ENCODE measurements around the gene AVEN. TPM values are rescaled to one million over a fixed set of nuclear protein-coding genes. Genes with fewer than 3 reads are reported as not detected.

The AVEN gene
- total RNA-seq, 3 donors from 2014 or later (not counting 1 experiment from before 2014, with no cell fraction given): 9.8 to 11.8 (median 9.9) TPM

DNA sequence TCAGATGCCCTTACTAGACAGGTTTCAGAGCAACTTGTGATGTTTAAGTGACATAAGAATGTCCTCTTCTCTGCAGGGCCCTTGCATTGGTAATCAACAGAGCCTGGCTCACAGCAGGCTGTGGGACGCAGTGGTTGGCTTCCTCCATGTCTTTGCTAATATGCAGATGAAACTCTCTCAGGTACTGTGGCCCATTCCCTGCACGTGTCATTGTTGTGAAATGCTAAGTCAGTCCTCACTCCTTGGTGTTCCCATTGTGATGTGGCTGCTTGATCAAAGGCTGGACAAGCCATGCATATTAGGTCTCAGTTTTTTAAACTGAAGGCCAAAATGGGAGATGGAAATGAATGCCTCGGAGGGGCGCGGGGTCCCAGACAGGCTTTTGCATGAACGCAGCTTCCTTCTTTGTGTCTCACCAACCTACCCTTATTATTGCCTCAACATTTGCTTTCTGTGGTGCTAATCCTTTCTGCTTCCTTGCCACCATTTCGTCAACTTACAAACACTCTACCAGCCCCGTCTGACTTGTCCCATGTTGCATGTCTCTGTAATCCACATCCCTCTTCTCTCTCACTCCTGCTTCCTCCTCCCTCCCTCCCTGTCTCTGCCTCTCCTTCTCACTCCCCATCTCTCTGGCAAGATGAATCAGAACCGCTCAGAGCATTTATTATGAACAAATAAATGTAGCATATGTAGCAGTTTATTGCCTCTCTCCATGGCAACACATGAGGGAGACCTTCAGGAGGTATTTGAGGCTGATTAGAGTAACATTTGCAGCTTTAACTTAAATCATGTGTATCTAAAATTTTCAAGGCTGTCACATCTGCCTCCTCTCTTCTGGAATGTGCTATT lies 203.9 kb downstream of the AVEN start:
- H3K27me3 Mint-ChIP-seq (ENCODE audit: low read depth in 2 of 2): peaks cover 4 to 13% of the 10 kb centered on the region in 2 donors
- WGBS (ENCODE audit: insufficient coverage): 61% methylated on average over 8 of the region's 9 CpGs
- intact Hi-C loops (cut with micrococcal nuclease): no loop called here
- Histone ChIP-seq H3K36me3 (ENCODE audit: control insufficient read depth, insufficient read depth, low read length) (no peaks in the 10 kb centered on the region), H3K27me3 (ENCODE audit: control insufficient read depth, insufficient read depth, low read length) (no peaks in the 10 kb centered on the region), H3K4me3 (ENCODE audit: low read length) (no peak overlapping the region), H3K27ac (ENCODE audit: low read length) (no peak overlapping the region), H3K9me3 (ENCODE audit: control insufficient read depth, insufficient read depth, low read length) (no peaks in the 10 kb centered on the region), H3K4me1 (ENCODE audit: control insufficient read depth, insufficient read depth, low read length) (no peaks in the 10 kb centered on the region)
- H3K9me3 Mint-ChIP-seq: no peaks in the 10 kb centered on the region
- no peak for ATAC-seq
- DNase-seq: no peak
- TF ChIP-seq, protein P1, sequence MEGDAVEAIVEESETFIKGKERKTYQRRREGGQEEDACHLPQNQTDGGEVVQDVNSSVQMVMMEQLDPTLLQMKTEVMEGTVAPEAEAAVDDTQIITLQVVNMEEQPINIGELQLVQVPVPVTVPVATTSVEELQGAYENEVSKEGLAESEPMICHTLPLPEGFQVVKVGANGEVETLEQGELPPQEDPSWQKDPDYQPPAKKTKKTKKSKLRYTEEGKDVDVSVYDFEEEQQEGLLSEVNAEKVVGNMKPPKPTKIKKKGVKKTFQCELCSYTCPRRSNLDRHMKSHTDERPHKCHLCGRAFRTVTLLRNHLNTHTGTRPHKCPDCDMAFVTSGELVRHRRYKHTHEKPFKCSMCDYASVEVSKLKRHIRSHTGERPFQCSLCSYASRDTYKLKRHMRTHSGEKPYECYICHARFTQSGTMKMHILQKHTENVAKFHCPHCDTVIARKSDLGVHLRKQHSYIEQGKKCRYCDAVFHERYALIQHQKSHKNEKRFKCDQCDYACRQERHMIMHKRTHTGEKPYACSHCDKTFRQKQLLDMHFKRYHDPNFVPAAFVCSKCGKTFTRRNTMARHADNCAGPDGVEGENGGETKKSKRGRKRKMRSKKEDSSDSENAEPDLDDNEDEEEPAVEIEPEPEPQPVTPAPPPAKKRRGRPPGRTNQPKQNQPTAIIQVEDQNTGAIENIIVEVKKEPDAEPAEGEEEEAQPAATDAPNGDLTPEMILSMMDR (IDR thresholded peaks at IDR 0.05): no peak
- H3K27ac Mint-ChIP-seq: no peak overlapping the region
- no peak overlapping the region for H3K4me3 Mint-ChIP-seq
- no peaks in the 10 kb centered on the region for H3K4me1 Mint-ChIP-seq
- no peaks in the 10 kb centered on the region for H3K36me3 Mint-ChIP-seq

DNA sequence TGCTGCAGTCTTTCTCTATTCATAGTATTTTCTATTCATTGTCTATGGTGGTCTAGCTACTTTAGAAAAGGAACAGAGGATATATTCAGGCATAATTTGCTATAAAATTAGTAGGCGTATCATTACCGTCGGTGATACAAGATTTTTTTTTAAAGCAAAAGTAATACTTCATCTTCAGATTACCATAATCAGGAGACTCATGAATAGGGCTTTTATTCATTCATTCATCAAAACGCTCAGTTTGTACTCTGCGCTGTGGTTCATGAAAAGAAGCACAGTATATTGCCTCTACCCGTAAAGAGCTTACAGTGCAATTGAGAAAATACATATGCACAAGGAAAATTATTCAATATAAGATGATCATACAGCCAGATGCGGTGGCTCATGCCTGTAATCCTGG lies 207.4 kb downstream of the AVEN start:
- peaks cover 0 to 6% of the 10 kb centered on the region in 2 donors for H3K27me3 Mint-ChIP-seq (ENCODE audit: low read depth in 2 of 2)
- H3K4me3 Mint-ChIP-seq: no peak overlapping the region
- H3K9me3 Mint-ChIP-seq: no peaks in the 10 kb centered on the region
- H3K27me3 ChIP-seq (ENCODE audit: control insufficient read depth, insufficient read depth, low read length): no peaks in the 10 kb centered on the region
- H3K27ac ChIP-seq (ENCODE audit: low read length): no peak overlapping the region
- intact Hi-C loops (cut with micrococcal nuclease): no loop called here
- TF ChIP-seq, protein P1 (IDR thresholded peaks at IDR 0.05): no peak
- no peak overlapping the region for H3K27ac Mint-ChIP-seq
- H3K36me3 Mint-ChIP-seq: no peaks in the 10 kb centered on the region
- H3K4me1 Mint-ChIP-seq: no peaks in the 10 kb centered on the region
- ATAC-seq: no peak
- 93% methylated on average over 7 of the region's 7 CpGs for WGBS (ENCODE audit: insufficient coverage)
- DNase-seq: no peak
- no peaks in the 10 kb centered on the region for H3K9me3 ChIP-seq (ENCODE audit: control insufficient read depth, insufficient read depth, low read length)
- H3K4me3 ChIP-seq (ENCODE audit: low read length): no peak overlapping the region
- no peaks in the 10 kb centered on the region for H3K36me3 ChIP-seq (ENCODE audit: control insufficient read depth, insufficient read depth, low read length)
- H3K4me1 ChIP-seq (ENCODE audit: control insufficient read depth, insufficient read depth, low read length): no peaks in the 10 kb centered on the region

DNA sequence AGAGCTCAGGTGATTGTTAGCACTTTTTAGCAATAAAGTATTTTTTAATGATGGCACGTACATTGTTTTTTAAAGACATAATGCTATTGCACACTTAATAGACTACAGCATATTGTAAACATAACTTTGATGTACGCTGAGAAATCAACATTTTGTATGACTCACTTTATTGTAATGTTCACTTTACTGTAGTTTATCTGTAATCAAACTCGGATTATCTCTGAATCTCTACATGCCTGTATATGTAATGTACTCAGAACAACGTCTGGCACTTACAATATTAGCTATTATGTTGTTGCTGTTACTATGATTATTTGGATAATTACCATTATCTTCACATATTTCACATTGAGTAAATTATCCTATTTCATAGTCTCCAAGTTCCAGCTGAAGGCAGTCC lies 208.7 kb downstream of the AVEN start:
- TF ChIP-seq, protein P1 (IDR thresholded peaks at IDR 0.05): no peak
- H3K9me3 ChIP-seq (ENCODE audit: control insufficient read depth, insufficient read depth, low read length): no peaks in the 10 kb centered on the region
- Mint-ChIP-seq H3K4me3 (no peak overlapping the region), H3K36me3 (no peaks in the 10 kb centered on the region), H3K27me3 (ENCODE audit: low read depth in 2 of 2) (peaks cover 0 to 12% of the 10 kb centered on the region in 2 donors), H3K27ac (no peak overlapping the region), H3K9me3 (no peaks in the 10 kb centered on the region), H3K4me1 (no peaks in the 10 kb centered on the region)
- ATAC-seq (no peak), DNase-seq (no peak)
- WGBS (ENCODE audit: insufficient coverage): no CpG with 5 or more reads among the region's 4 CpGs
- H3K36me3 ChIP-seq (ENCODE audit: control insufficient read depth, insufficient read depth, low read length): no peaks in the 10 kb centered on the region
- no peak overlapping the region for H3K27ac ChIP-seq (ENCODE audit: low read length)
- H3K4me1 ChIP-seq (ENCODE audit: control insufficient read depth, insufficient read depth, low read length): no peaks in the 10 kb centered on the region
- no peaks in the 10 kb centered on the region for H3K27me3 ChIP-seq (ENCODE audit: control insufficient read depth, insufficient read depth, low read length)
- no peak overlapping the region for H3K4me3 ChIP-seq (ENCODE audit: low read length)
- intact Hi-C loops (cut with micrococcal nuclease): no loop called here

Measured in natural killer cell (primary cell).